RPMI8226 (cell line): ENCODE measurements around the gene POU2AF3.

Experiments used
- DNase-seq: peaks from one replicate; pipeline ENCODE4 v3.0.0-alpha.2; 2015

The POU2AF3 gene

GRCh38 chr11:111353776-111354600 is 55.6 kb downstream of the POU2AF3 start:
- DNase-seq, result no peak

- no peak for DNase-seq
These were observed 56.2 kb downstream of the POU2AF3 start for GRCh38 chr11:111354601-111354891.

GRCh38 chr11:111355101-111355500 is 56.8 kb downstream of the POU2AF3 start:
- DNase-seq, result no peak

- no peak for DNase-seq
These were observed 57.8 kb downstream of the POU2AF3 start for GRCh38 chr11:111355956-111356659.

GRCh38 chr11:111356660-111357048 is 58.3 kb downstream of the POU2AF3 start:
- DNase-seq, result no peak

- DNase-seq, result no peak
These were observed 59.0 kb downstream of the POU2AF3 start for GRCh38 chr11:111357150-111358037.
